ENCODE results near the gene ZBTB20.

DNA sequence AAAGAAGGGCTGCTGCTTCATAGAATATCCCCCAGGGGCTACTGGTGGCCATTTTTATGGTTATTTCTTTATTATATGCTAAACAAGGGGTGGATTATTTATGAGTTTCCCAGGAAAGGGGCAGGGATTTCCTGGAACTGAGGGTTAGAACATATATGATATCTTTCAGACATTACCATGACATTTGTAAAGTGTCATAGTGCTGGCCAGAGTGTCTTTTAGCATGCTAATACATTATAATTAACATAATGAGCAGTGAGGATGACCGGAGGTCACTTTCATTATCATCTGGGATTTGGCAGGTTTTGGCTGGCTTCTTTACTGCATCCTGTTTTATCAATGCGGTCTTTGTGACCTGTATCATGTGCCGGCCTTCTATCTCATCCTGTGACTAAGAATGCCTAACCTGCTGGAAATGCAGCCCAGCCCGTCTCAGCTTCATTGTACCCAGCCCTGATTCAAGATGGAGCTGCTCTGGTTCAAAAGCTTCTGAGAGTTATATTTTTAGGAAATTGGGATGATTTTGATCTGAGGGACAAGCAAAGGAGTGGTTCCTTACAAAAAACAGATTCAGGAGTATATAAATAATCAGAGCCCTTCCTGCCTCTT is 9.1 kb upstream of the ZBTB20 start:
- TF ChIP-seq, protein P1, sequence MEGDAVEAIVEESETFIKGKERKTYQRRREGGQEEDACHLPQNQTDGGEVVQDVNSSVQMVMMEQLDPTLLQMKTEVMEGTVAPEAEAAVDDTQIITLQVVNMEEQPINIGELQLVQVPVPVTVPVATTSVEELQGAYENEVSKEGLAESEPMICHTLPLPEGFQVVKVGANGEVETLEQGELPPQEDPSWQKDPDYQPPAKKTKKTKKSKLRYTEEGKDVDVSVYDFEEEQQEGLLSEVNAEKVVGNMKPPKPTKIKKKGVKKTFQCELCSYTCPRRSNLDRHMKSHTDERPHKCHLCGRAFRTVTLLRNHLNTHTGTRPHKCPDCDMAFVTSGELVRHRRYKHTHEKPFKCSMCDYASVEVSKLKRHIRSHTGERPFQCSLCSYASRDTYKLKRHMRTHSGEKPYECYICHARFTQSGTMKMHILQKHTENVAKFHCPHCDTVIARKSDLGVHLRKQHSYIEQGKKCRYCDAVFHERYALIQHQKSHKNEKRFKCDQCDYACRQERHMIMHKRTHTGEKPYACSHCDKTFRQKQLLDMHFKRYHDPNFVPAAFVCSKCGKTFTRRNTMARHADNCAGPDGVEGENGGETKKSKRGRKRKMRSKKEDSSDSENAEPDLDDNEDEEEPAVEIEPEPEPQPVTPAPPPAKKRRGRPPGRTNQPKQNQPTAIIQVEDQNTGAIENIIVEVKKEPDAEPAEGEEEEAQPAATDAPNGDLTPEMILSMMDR (IDR thresholded peaks at IDR 0.05; ENCODE audit: poor library complexity, severe bottlenecking), result no peak
- TF ChIP-seq RAD21 (conservative IDR thresholded peaks at IDR 0.05) (no peak), POLR2AphosphoS5 (IDR thresholded peaks at IDR 0.05) (no peak), EZH2 (IDR thresholded peaks at IDR 0.05; ENCODE audit: borderline replicate concordance, insufficient read depth, low read length, poor library complexity, severe bottlenecking) (no peak), SMC3 (conservative IDR thresholded peaks at IDR 0.05; ENCODE audit: poor library complexity) (no peak)
- TF ChIP-seq, protein P2, sequence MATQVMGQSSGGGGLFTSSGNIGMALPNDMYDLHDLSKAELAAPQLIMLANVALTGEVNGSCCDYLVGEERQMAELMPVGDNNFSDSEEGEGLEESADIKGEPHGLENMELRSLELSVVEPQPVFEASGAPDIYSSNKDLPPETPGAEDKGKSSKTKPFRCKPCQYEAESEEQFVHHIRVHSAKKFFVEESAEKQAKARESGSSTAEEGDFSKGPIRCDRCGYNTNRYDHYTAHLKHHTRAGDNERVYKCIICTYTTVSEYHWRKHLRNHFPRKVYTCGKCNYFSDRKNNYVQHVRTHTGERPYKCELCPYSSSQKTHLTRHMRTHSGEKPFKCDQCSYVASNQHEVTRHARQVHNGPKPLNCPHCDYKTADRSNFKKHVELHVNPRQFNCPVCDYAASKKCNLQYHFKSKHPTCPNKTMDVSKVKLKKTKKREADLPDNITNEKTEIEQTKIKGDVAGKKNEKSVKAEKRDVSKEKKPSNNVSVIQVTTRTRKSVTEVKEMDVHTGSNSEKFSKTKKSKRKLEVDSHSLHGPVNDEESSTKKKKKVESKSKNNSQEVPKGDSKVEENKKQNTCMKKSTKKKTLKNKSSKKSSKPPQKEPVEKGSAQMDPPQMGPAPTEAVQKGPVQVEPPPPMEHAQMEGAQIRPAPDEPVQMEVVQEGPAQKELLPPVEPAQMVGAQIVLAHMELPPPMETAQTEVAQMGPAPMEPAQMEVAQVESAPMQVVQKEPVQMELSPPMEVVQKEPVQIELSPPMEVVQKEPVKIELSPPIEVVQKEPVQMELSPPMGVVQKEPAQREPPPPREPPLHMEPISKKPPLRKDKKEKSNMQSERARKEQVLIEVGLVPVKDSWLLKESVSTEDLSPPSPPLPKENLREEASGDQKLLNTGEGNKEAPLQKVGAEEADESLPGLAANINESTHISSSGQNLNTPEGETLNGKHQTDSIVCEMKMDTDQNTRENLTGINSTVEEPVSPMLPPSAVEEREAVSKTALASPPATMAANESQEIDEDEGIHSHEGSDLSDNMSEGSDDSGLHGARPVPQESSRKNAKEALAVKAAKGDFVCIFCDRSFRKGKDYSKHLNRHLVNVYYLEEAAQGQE (IDR thresholded peaks at IDR 0.05; ENCODE audit: borderline replicate concordance), result no peak

All from neural cell (in vitro differentiated cells).